Sigmoid colon (tissue), 7 donors: ENCODE data around the gene NAP1L1. TPM values are rescaled to one million over a fixed set of nuclear protein-coding genes. Genes with fewer than 3 reads are reported as not detected.

Experiments
- DNase-seq: peaks from one replicate; pipeline ENCODE4 v3.0.0-alpha.2; 2019
- H3K27ac ChIP-seq, 4 donors: fragments of 200-600 bp; sonication (generic); one replicate each; pipeline ENCODE4 v1.5.1; 2016 to 2019; ENCODE audit warnings: mild to moderate bottlenecking in 1 of 4
- H3K27me3 ChIP-seq, 3 donors: fragments of 200-600 bp; sonication (generic); one replicate each; pipeline ENCODE4 v1.5.1; 2019; ENCODE audit warnings: mild to moderate bottlenecking in 1 of 3
- H3K36me3 ChIP-seq, 4 donors: fragments of 200-600 bp; sonication (generic); one replicate each; pipeline ENCODE4 v1.5.1; 2016 to 2019
- H3K4me1 ChIP-seq, 4 donors: fragments of 200-600 bp; sonication (generic); one replicate each; pipeline ENCODE4 v1.5.1; 2017 to 2019
- H3K4me3 ChIP-seq, 4 donors: fragments of 200-600 bp; sonication (generic); one replicate each; pipeline ENCODE4 v1.5.1; 2017 to 2019; ENCODE audit warnings: mild to moderate bottlenecking in 2 of 4, moderate library complexity in 1 of 4
- H3K9me3 ChIP-seq, 4 donors: fragments of 200-600 bp in 3 of 4; sonication (generic) in 3 of 4; one replicate each; pipeline versions ENCODE4 v1.5.1 to v1.6.1; 2013 to 2019
- EP300 ChIP-seq, 4 donors: sonication (generic); formaldehyde crosslinking; IDR thresholded peaks; one replicate each; pipeline ENCODE4 v1.6.1; 2017; ENCODE audit warnings: antibody characterized with exemption in 4 of 4
- POLR2A ChIP-seq, 2 donors: fragments of 450-650 bp; IDR thresholded peaks; one replicate each; pipeline ENCODE4 v1.6.1; 2016; ENCODE audit warnings: antibody characterized with exemption in 2 of 2, mild to moderate bottlenecking in 2 of 2, moderate library complexity in 2 of 2
- POLR2AphosphoS5 ChIP-seq, 4 donors: sonication (generic); formaldehyde crosslinking; IDR thresholded peaks; one replicate each; pipeline ENCODE4 v1.6.1; 2017; ENCODE audit warnings: antibody characterized with exemption in 4 of 4
- WGBS, 2 donors: extraction: QIAGEN DNeasy Blood & Tissue Kit; methylation state at CpG; one replicate each; pipeline ENCODE4 v1.1.7; 2013; 5-methylcytosine and 5-hydroxymethylcytosine counted together
- intact Hi-C: fragments of 100-400 bp; cut with DNase I; formaldehyde crosslinking; loops from one replicate; pipeline ENCODE4 v1.15.1; 2023
- polyA plus RNA-seq, 3 donors: library from polyadenylated mRNA; stranded (reverse); fragments of 200-250 nt; gene quantifications; one replicate each; pipeline ENCODE4 v1.2.3, GENCODE V29; 2013
- total RNA-seq, 4 donors: library from RNA; depleted of rRNA; stranded (reverse); fragments of >200 nt; gene quantifications; one replicate each; pipeline ENCODE4 v1.1.0, GENCODE V29; 2016
- TF ChIP-seq, protein P1 (sequence below), 4 experiments: fragments of 450-650 bp in 3 of 4; fragments of 200-600 bp in 1 of 4; IDR thresholded peaks; one replicate each; pipeline ENCODE4 v1.5.1; 2016 to 2019; ENCODE audit warnings: antibody characterized with exemption in 4 of 4, mild to moderate bottlenecking in 3 of 4, moderate library complexity in 2 of 4
- donor health status: healthy with polysubstance abuse.
- donor health status: Bipolar disorder and iron deficiency.
- donor health status: healthy.

NAP1L1 gene
- total and polyA plus RNA-seq, 7 donors, result 103 to 424 (median 321) TPM

DNA sequence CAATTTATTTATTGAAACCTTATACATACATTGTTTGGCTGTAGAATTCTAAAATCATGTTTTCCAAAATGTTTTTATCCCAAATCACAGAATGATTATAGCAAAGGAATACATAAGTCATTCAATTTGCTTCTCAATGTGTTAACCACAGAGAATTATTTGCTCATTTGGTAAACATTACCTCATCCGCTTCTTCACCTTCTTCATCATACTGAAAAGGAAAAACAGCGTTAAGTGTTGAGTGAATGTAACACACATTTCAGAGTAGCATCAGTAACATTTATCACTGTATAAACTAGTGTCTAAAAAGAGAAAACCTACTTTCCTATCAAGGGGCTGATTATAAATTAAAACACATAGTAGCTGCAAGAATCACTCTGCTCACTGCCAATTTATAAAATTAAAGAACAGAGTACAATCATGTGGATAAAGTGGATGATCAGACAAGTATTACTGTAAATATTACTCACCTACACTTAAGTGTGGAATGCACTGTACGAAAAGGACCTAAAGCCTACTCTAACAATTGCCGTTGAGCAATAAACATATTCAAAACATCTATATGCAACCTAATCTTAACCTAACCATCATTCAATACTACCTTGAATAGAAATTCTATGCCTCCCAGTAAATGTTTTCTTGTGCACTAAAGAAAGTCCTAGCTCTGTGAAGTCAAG lies 34.8 kb downstream of the NAP1L1 start:
- no peak overlapping the region for H3K27ac ChIP-seq
- no peaks in the 10 kb centered on the region for H3K4me1 ChIP-seq
- WGBS, 2 donors, result 90 to 95% methylated on average over 4 of the region's 4 CpGs
- no peaks in the 10 kb centered on the region for H3K27me3 ChIP-seq
- intact Hi-C loops, result no loop called here
- DNase-seq, result no peak
- peaks cover 5 to 81% (median 32%) of the 10 kb centered on the region in 4 donors for H3K36me3 ChIP-seq
- no peak overlapping the region for H3K4me3 ChIP-seq
- no peaks in the 10 kb centered on the region for H3K9me3 ChIP-seq
- TF ChIP-seq, protein P1, sequence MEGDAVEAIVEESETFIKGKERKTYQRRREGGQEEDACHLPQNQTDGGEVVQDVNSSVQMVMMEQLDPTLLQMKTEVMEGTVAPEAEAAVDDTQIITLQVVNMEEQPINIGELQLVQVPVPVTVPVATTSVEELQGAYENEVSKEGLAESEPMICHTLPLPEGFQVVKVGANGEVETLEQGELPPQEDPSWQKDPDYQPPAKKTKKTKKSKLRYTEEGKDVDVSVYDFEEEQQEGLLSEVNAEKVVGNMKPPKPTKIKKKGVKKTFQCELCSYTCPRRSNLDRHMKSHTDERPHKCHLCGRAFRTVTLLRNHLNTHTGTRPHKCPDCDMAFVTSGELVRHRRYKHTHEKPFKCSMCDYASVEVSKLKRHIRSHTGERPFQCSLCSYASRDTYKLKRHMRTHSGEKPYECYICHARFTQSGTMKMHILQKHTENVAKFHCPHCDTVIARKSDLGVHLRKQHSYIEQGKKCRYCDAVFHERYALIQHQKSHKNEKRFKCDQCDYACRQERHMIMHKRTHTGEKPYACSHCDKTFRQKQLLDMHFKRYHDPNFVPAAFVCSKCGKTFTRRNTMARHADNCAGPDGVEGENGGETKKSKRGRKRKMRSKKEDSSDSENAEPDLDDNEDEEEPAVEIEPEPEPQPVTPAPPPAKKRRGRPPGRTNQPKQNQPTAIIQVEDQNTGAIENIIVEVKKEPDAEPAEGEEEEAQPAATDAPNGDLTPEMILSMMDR (IDR thresholded peaks at IDR 0.05), result no peak
- TF ChIP-seq EP300 (IDR thresholded peaks at IDR 0.05) (no peak), POLR2AphosphoS5 (IDR thresholded peaks at IDR 0.05) (no peak), POLR2A (IDR thresholded peaks at IDR 0.05) (no peak)

DNA sequence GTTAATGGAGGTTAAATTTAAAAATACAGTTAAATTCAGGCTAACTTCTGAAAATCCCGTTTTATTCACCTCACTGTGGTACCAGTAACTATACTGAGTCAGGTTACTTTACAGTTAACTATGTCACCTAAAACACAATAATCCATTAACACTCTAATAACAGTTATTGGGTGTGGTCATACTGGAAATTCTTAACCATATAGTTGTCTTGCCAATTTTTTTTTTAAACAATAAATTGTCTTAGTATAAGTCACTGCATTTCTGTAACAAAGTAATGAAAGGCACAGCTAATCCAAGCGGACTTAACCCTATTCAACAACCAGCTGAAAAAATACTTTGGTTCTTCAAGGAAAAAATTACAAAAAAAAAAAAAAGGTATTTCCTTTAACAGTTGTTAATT lies 36.7 kb downstream of the NAP1L1 start:
- no peaks in the 10 kb centered on the region for H3K9me3 ChIP-seq
- intact Hi-C loops, result no loop called here
- no peaks in the 10 kb centered on the region for H3K27me3 ChIP-seq
- DNase-seq, result no peak
- TF ChIP-seq, protein P1 (IDR thresholded peaks at IDR 0.05), result no peak
- no peak overlapping the region for H3K27ac ChIP-seq
- no peak overlapping the region for H3K4me3 ChIP-seq
- H3K36me3 ChIP-seq, result peaks cover under 1 to 67% (median 15%) of the 10 kb centered on the region in 4 donors
- H3K4me1 ChIP-seq, result no peaks in the 10 kb centered on the region
- 90 to 95% methylated on average over 2 of the region's 2 CpGs for WGBS, 2 donors

DNA sequence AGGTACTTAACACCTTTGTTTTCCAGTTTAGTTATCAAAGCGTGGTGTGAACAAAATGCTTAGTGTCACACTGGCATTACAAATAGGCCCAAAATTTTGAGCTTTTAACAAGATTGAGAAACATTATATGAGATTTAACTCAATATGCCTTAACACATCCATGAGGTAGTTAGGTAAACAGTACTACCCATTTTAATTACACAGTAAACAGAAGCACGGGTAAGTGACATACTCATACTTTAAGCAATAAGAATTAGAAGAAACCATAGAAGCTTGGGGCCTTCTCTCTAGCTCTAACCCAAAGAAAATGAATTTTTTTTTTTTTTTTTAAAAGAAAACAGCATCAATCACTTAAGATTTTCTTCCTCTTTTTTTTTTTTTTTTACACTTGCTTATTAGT lies 37.4 kb downstream of the NAP1L1 start:
- Histone ChIP-seq H3K9me3 (no peaks in the 10 kb centered on the region), H3K4me3 (no peak overlapping the region), H3K27ac (no peak overlapping the region), H3K36me3 (peaks cover 0 to 64% (median 12%) of the 10 kb centered on the region in 4 donors), H3K27me3 (no peaks in the 10 kb centered on the region), H3K4me1 (no peaks in the 10 kb centered on the region)
- TF ChIP-seq EP300 (IDR thresholded peaks at IDR 0.05) (no peak), POLR2AphosphoS5 (IDR thresholded peaks at IDR 0.05) (no peak), POLR2A (IDR thresholded peaks at IDR 0.05) (no peak)
- TF ChIP-seq, protein P1 (IDR thresholded peaks at IDR 0.05), result no peak
- no peak for DNase-seq
- intact Hi-C loops, result no loop called here
- 57 to 89% methylated on average over 2 of the region's 2 CpGs for WGBS, 2 donors

DNA sequence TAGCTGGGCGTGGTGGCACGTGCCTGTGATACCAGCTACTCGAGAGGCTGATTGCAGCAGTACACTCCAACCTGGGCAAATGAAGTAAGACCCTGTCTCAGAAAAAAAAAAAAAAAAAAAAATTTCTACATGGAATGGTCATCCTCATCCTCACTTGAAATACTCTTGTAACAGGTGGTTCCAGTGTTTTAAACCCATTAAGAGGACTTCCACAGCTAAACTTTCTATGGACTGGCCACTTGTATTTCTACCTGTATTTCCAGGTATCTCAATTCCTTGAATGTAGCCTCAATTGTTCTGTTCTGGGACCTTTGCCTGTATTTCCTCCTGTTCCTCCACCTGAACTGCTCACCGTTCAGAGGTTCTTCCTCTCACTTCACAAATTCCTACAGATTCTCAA lies 41.1 kb downstream of the NAP1L1 start:
- H3K36me3 ChIP-seq, result peaks cover 0 to 27% (median 2%) of the 10 kb centered on the region in 4 donors
- no peaks in the 10 kb centered on the region for H3K27me3 ChIP-seq
- TF ChIP-seq POLR2AphosphoS5 (IDR thresholded peaks at IDR 0.05), result no peak
- TF ChIP-seq EP300 (IDR thresholded peaks at IDR 0.05), result no peak
- TF ChIP-seq POLR2A (IDR thresholded peaks at IDR 0.05), result no peak
- no peak overlapping the region for H3K4me3 ChIP-seq
- no peaks in the 10 kb centered on the region for H3K9me3 ChIP-seq
- intact Hi-C loops, result no loop called here
- no peak overlapping the region for H3K27ac ChIP-seq
- no peaks in the 10 kb centered on the region for H3K4me1 ChIP-seq
- WGBS, 2 donors, result 90 to 95% methylated on average over 4 of the region's 4 CpGs
- DNase-seq, result no peak

DNA sequence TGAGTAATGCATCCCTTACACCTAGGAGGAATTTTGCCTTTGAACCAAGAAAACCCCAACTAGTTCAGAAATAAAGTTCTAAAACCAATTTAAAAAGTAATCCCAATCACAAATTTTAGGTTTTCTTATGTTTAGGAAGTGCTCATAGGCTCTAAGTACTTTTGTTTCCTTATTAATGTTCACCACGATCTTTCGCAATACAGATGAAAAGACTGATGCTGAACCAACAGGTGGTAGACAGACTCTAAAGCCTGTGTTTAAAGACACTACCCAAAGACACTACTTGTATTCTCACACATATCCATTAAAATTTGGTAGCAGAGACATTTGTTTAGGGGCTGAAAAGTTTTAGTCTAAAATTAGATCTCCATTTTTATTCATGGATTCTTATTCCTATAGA lies 42.3 kb downstream of the NAP1L1 start:
- TF ChIP-seq EP300 (IDR thresholded peaks at IDR 0.05), result no peak
- no peak for TF ChIP-seq POLR2AphosphoS5 (IDR thresholded peaks at IDR 0.05)
- no peak for TF ChIP-seq POLR2A (IDR thresholded peaks at IDR 0.05)
- TF ChIP-seq, protein P1 (IDR thresholded peaks at IDR 0.05), result no peak
- Histone ChIP-seq H3K9me3 (no peaks in the 10 kb centered on the region), H3K27ac (no peak overlapping the region), H3K36me3 (peaks cover 0 to 19% (median 0%) of the 10 kb centered on the region in 4 donors), H3K27me3 (no peaks in the 10 kb centered on the region), H3K4me3 (no peak overlapping the region), H3K4me1 (no peaks in the 10 kb centered on the region)
- intact Hi-C loops, result no loop called here
- 82 to 84% methylated on average over 2 of the region's 2 CpGs for WGBS, 2 donors
- no peak for DNase-seq
